HepG2 (cell line): ENCODE measurements around the gene MAPK7. TPM values are rescaled to one million over a fixed set of nuclear protein-coding genes. Genes with fewer than 3 reads are reported as not detected.

Experiments
- ESRRA ChIP-seq: sonication (generic); formaldehyde crosslinking; IDR thresholded peaks from 2 replicates; pipeline ENCODE4 v1.5.1; 2020; ENCODE audit warnings: mild to moderate bottlenecking, low read depth, missing genetic modification reagents
- FOXO1 ChIP-seq: sonication (generic); formaldehyde crosslinking; IDR thresholded peaks from 2 replicates; pipeline ENCODE4 v1.4.0; 2020; ENCODE audit warnings: missing genetic modification reagents
- GLI4 ChIP-seq: sonication (generic); formaldehyde crosslinking; IDR thresholded peaks from 2 replicates; pipeline ENCODE4 v1.5.1; 2020; ENCODE audit warnings: missing genetic modification reagents, mild to moderate bottlenecking, moderate library complexity, borderline replicate concordance
- HNF1B ChIP-seq: sonication (generic); formaldehyde crosslinking; IDR thresholded peaks from 2 replicates; pipeline ENCODE4 v1.5.1; 2020; ENCODE audit warnings: mild to moderate bottlenecking, moderate library complexity, missing genetic modification reagents
- IRF2 ChIP-seq: IDR thresholded peaks from 2 replicates; pipeline ENCODE4 v1.6.1; 2018; ENCODE audit warnings: missing genetic modification reagents, missing compliant biosample characterization
- KAT7 ChIP-seq: IDR thresholded peaks from 2 replicates; pipeline ENCODE4 v1.6.1; 2018; ENCODE audit warnings: borderline replicate concordance, missing compliant biosample characterization
- KLF6 ChIP-seq: IDR thresholded peaks from 2 replicates; pipeline ENCODE4 v1.8.0; 2016; ENCODE audit warnings: missing biosample characterization, missing genetic modification reagents
- MEF2D ChIP-seq: sonication (generic); formaldehyde crosslinking; IDR thresholded peaks from 2 replicates; pipeline ENCODE4 v1.5.1; 2020; ENCODE audit warnings: mild to moderate bottlenecking, missing genetic modification reagents
- NCOA1 ChIP-seq: sonication (generic); formaldehyde crosslinking; IDR thresholded peaks from 2 replicates; pipeline ENCODE4 v1.9.0; 2021; ENCODE audit warnings: missing genetic modification reagents
- THAP11 ChIP-seq: IDR thresholded peaks from 2 replicates; pipeline ENCODE4 v1.6.1; 2016; ENCODE audit warnings: missing biosample characterization, missing genetic modification reagents
- TRAFD1 ChIP-seq: sonication (generic); formaldehyde crosslinking; IDR thresholded peaks from 2 replicates; pipeline ENCODE4 v1.5.1; 2020; ENCODE audit warnings: missing genetic modification reagents, mild to moderate bottlenecking, borderline replicate concordance
- ZMYM3 ChIP-seq: sonication (generic); formaldehyde crosslinking; IDR thresholded peaks from 2 replicates; pipeline ENCODE4 v1.5.1; 2020; ENCODE audit warnings: mild to moderate bottlenecking, missing genetic modification reagents
- ZMYM4 ChIP-seq: sonication (generic); formaldehyde crosslinking; IDR thresholded peaks from 2 replicates; pipeline ENCODE4 v1.8.1; 2023; ENCODE audit warnings: mild to moderate bottlenecking, missing genetic modification reagents
- ZNF230 ChIP-seq: sonication (generic); formaldehyde crosslinking; IDR thresholded peaks from 2 replicates; pipeline ENCODE4 v1.4.0; 2020; ENCODE audit warnings: mild to moderate bottlenecking, missing genetic modification reagents
- ZNF607 ChIP-seq: sonication (generic); formaldehyde crosslinking; IDR thresholded peaks from 2 replicates; pipeline ENCODE4 v1.5.1; 2020; ENCODE audit warnings: missing genetic modification reagents, mild to moderate bottlenecking, borderline replicate concordance
- ZSCAN21 ChIP-seq: sonication (generic); formaldehyde crosslinking; IDR thresholded peaks from 2 replicates; pipeline ENCODE4 v1.8.0; 2022; ENCODE audit warnings: mild to moderate bottlenecking, missing genetic modification reagents, moderate library complexity, borderline replicate concordance
- polyA plus RNA-seq, 8 experiments: library from polyadenylated mRNA; depleted of rRNA in 3 of 8; stranded (reverse) in 7 of 8; unstranded in 1 of 8; fragments of >200 nt; fragmentation: Illumina TruSeq in 4 of 8; extraction: Trizol in 4 of 8; gene quantifications; 2 replicates each; pipeline versions ENCODE4 v1.2.1 to v1.2.3, GENCODE V29; 2011 to 2016; ENCODE audit warnings: low read depth in 4 of 8, missing spikeins in 1 of 8, mixed read lengths in 1 of 8; ENCODE audit not compliant: insufficient read depth in 1 of 8
- total RNA-seq, 5 experiments: library from RNA; depleted of rRNA; stranded (reverse); fragments of >200 nt; fragmentation: Illumina TruSeq; extraction: Trizol; gene quantifications; 2 replicates each; pipeline ENCODE4 v1.2.3, GENCODE V29; 2016; ENCODE audit warnings: low read depth in 1 of 5
- TF ChIP-seq, protein P1 (sequence below): sonication (generic); formaldehyde crosslinking; IDR thresholded peaks from 2 replicates; pipeline ENCODE4 v1.5.0; 2020; ENCODE audit warnings: mild to moderate bottlenecking, missing genetic modification reagents, borderline replicate concordance
- TF ChIP-seq, protein P2 (sequence below): sonication (generic); formaldehyde crosslinking; conservative IDR thresholded peaks from 2 replicates; pipeline ENCODE4 v1.4.0; 2020; ENCODE audit warnings: missing genetic modification reagents

Gene MAPK7
- total and polyA plus RNA-seq, 2 of the 13 experiments (the other 11 are each of a cell fraction or from before 2014, with no cell fraction given), result 2.9 to 5.9 TPM

DNA sequence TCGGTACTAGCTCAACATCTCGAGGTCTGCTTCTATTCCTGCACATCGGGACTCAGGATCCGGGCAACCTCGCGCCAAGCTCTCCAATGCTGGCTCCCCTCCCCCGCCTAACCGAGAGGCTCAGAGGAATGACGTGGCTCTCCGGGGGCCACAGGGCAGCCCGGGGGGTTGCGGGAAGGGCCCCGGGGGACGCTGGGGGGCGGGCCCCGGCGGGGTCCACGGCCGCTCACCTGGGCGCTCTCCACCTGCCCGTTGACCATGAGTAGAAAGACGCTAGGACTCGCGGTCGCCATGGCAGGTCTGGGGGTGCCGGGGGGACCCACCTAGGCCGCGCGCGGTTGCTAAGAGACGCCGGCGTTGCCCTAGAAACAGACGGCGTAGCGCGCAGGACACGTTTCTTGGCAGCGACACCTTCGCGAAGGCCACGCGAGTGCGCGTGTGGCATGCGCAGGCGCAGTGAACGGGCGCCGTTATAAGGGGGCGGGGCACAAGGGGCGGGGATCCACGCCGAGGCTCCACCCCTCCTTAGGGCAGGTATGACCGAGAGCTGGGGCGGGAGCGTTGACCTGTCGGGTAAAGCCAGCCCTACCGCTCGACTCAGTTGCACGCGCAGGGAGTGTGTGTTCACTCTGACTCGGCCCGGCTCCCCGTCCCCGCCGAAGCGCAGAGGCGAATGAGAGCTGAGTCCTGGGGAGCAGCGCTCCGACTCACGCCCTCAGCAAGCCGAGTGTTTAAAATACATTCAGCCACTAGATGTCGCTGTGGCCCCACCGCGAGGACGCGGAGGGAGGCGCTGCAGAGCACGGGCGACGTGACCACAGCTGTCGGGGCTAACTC is 15.8 kb upstream of the MAPK7 start, which contains the start of gene B9D1 (continued):
- TF ChIP-seq KAT7 (CRISPR knock-in tag) (0 out of 2 replicates have a peak, but pooled peaks have one; percentile 44), KLF6 (CRISPR knock-in tag) (peak; percentile 46; the same call in 1 of the 2 replicates), THAP11 (peak; percentile 66), MEF2D (CRISPR knock-in tag) (0 out of 2 replicates have a peak, but pooled peaks have one; percentile 40), ZSCAN21 (CRISPR knock-in tag) (peak; percentile 38; the same call in 1 of the 2 replicates), NCOA1 (CRISPR knock-in tag) (0 out of 2 replicates have a peak, but pooled peaks have one; percentile 36), GLI4 (0 out of 2 replicates have a peak, but pooled peaks have one; percentile 6), IRF2 (CRISPR knock-in tag) (peak; percentile 59; the same call in 1 of the 2 replicates), FOXO1 (CRISPR knock-in tag) (peak; percentile 20; the same call in 1 of the 2 replicates), ZMYM3 (CRISPR knock-in tag) (peak; percentile 41; the same call in 1 of the 2 replicates), TRAFD1 (CRISPR knock-in tag) (0 out of 2 replicates have a peak, but pooled peaks have one; percentile 73), HNF1B (CRISPR knock-in tag) (peak; percentile 71; the same call in 1 of the 2 replicates), ZMYM4 (CRISPR knock-in tag) (peak; percentile 68), ESRRA (CRISPR knock-in tag) (no peak), ZNF607 (CRISPR knock-in tag) (0 out of 2 replicates have a peak, but pooled peaks have one; percentile 63), ZNF230 (CRISPR knock-in tag) (peak; percentile 69; the same call in 1 of the 2 replicates)
- TF ChIP-seq, protein P1, sequence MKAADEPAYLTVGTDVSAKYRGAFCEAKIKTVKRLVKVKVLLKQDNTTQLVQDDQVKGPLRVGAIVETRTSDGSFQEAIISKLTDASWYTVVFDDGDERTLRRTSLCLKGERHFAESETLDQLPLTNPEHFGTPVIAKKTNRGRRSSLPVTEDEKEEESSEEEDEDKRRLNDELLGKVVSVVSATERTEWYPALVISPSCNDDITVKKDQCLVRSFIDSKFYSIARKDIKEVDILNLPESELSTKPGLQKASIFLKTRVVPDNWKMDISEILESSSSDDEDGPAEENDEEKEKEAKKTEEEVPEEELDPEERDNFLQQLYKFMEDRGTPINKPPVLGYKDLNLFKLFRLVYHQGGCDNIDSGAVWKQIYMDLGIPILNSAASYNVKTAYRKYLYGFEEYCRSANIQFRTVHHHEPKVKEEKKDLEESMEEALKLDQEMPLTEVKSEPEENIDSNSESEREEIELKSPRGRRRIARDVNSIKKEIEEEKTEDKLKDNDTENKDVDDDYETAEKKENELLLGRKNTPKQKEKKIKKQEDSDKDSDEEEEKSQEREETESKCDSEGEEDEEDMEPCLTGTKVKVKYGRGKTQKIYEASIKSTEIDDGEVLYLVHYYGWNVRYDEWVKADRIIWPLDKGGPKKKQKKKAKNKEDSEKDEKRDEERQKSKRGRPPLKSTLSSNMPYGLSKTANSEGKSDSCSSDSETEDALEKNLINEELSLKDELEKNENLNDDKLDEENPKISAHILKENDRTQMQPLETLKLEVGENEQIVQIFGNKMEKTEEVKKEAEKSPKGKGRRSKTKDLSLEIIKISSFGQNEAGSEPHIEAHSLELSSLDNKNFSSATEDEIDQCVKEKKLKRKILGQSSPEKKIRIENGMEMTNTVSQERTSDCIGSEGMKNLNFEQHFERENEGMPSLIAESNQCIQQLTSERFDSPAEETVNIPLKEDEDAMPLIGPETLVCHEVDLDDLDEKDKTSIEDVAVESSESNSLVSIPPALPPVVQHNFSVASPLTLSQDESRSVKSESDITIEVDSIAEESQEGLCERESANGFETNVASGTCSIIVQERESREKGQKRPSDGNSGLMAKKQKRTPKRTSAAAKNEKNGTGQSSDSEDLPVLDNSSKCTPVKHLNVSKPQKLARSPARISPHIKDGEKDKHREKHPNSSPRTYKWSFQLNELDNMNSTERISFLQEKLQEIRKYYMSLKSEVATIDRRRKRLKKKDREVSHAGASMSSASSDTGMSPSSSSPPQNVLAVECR (CRISPR knock-in tag), result peak; percentile 94
- TF ChIP-seq, protein P2, sequence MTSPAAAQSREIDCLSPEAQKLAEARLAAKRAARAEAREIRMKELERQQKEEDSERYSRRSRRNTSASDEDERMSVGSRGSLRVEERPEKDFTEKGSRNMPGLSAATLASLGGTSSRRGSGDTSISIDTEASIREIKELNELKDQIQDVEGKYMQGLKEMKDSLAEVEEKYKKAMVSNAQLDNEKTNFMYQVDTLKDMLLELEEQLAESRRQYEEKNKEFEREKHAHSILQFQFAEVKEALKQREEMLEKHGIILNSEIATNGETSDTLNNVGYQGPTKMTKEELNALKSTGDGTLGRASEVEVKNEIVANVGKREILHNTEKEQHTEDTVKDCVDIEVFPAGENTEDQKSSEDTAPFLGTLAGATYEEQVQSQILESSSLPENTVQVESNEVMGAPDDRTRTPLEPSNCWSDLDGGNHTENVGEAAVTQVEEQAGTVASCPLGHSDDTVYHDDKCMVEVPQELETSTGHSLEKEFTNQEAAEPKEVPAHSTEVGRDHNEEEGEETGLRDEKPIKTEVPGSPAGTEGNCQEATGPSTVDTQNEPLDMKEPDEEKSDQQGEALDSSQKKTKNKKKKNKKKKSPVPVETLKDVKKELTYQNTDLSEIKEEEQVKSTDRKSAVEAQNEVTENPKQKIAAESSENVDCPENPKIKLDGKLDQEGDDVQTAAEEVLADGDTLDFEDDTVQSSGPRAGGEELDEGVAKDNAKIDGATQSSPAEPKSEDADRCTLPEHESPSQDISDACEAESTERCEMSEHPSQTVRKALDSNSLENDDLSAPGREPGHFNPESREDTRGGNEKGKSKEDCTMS (CRISPR knock-in tag), result no peak
